Smooth muscle cell (in vitro differentiated cells): ENCODE data around the gene MYOG. TPM values are rescaled to one million over a fixed set of nuclear protein-coding genes. Genes with fewer than 3 reads are reported as not detected.

Experiments used
- DNase-seq: peaks from one replicate; lab custom pipeline; 2025; ENCODE audit not compliant: unreplicated experiment; lab: John Stamatoyannopoulos, UW
- H2AFZ ChIP-seq: fragments of 200-600 bp; sonication (generic); 2 replicates; pipeline ENCODE4 v1.6.0; 2016; ENCODE audit warnings: antibody characterized with exemption, low read depth, mild to moderate bottlenecking
- H3F3A ChIP-seq: fragments of 200-600 bp; sonication (generic); 2 replicates; pipeline ENCODE4 v1.6.0; 2017; ENCODE audit warnings: antibody characterized with exemption, low read depth
- H3K27ac ChIP-seq: fragments of 200-600 bp; sonication (generic); 2 replicates; pipeline ENCODE4 v1.5.1; 2016; ENCODE audit warnings: low read depth, mild to moderate bottlenecking
- H3K27me3 ChIP-seq: fragments of 200-600 bp; sonication (generic); 2 replicates; pipeline ENCODE4 v1.6.1; 2016; ENCODE audit warnings: low read depth, mild to moderate bottlenecking
- H3K36me3 ChIP-seq: fragments of 200-600 bp; sonication (generic); 2 replicates; pipeline ENCODE4 v1.5.1; 2016; ENCODE audit warnings: low read depth
- H3K4me1 ChIP-seq: fragments of 200-600 bp; sonication (generic); 2 replicates; pipeline ENCODE4 v1.5.1; 2016; ENCODE audit warnings: low read depth
- H3K4me2 ChIP-seq: fragments of 200-600 bp; sonication (generic); 2 replicates; pipeline ENCODE4 v1.6.0; 2016; ENCODE audit warnings: mild to moderate bottlenecking
- H3K4me3 ChIP-seq: fragments of 200-600 bp; sonication (generic); 2 replicates; pipeline ENCODE4 v1.5.1; 2016; ENCODE audit warnings: mild to moderate bottlenecking
- H3K79me2 ChIP-seq: fragments of 200-600 bp; sonication (generic); 2 replicates; pipeline ENCODE4 v1.6.0; 2016; ENCODE audit warnings: low read depth, mild to moderate bottlenecking
- H3K9ac ChIP-seq: fragments of 200-600 bp; sonication (generic); 2 replicates; pipeline ENCODE4 v1.6.0; 2016; ENCODE audit warnings: low read depth
- H3K9me3 ChIP-seq: fragments of 200-600 bp; sonication (generic); replicated peaks from 2 replicates; pipeline ENCODE4 v1.5.1; 2016; ENCODE audit warnings: low read depth
- H4K20me1 ChIP-seq: fragments of 200-600 bp; sonication (generic); 2 replicates; pipeline ENCODE4 v1.6.0; 2016; ENCODE audit warnings: low read depth
- CTCF ChIP-seq: fragments of 200-600 bp; sonication (generic); IDR thresholded peaks from 2 replicates; pipeline ENCODE4 v1.5.1; 2017; ENCODE audit warnings: borderline replicate concordance, mild to moderate bottlenecking, antibody characterized with exemption; ENCODE audit not compliant: insufficient read depth, poor library complexity, severe bottlenecking
- WGBS: methylation state at CpG from one replicate; pipeline ENCODE4 v1.1.7; 2016; ENCODE audit warnings: low lambda C conversion rate; 5-methylcytosine and 5-hydroxymethylcytosine counted together
- polyA plus RNA-seq: library from polyadenylated mRNA; unstranded; fragments of >200 nt; fragmentation: Nextera tagmentation; extraction: Ambion mirVana; gene quantifications from 2 replicates; pipeline ENCODE4 v1.2.1, GENCODE V29; 2016
- total RNA-seq: library from RNA; depleted of rRNA; stranded (reverse); fragments of >200 nt; gene quantifications from 2 replicates; pipeline ENCODE4 v1.2.3, GENCODE V29; 2014

MYOG gene
- total and polyA plus RNA-seq, 2 experiments from 2014 or later = not detected

DNA sequence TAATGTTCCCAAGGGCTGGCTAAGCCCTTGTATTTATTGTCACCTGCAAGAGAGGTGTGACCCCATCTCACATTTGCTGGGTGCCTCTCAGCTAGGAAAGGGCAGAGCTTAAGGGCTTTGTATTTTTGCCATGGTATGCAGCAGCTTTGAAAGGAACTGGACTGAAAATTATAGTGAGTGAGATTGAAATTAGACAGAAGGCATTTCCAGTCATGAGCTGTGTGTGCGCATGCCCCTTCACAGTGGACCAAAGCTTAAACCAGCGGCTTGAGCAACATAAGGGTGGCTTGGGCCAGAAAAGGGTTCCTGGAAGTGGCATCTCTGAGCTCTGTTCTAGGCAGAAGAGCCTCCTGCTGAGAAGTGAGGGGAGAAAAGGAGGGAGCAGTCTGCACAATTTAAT is 19.8 kb downstream of the MYOG start:
- Histone ChIP-seq H3F3A (no peaks in the 10 kb centered on the region), H3K9me3 (no peaks in the 10 kb centered on the region), H3K27ac (no peak overlapping the region), H4K20me1 (peaks cover 15% of the 10 kb centered on the region), H3K27me3 (no peaks in the 10 kb centered on the region), H3K36me3 (no peaks in the 10 kb centered on the region), H2AFZ (no peak overlapping the region), H3K4me2 (no peak overlapping the region), H3K79me2 (no peaks in the 10 kb centered on the region), H3K4me3 (no peak overlapping the region), H3K9ac (no peak overlapping the region), H3K4me1 (no peaks in the 10 kb centered on the region)
- no peak for TF ChIP-seq CTCF
- no peak for DNase-seq
- WGBS = 42% methylated on average over 2 of the region's 2 CpGs

GRCh38 chr1:203065191-203065590 is 20.6 kb downstream of the MYOG start:
- H3K27ac ChIP-seq = no peak overlapping the region
- H4K20me1 ChIP-seq = peaks cover 15% of the 10 kb centered on the region
- no peaks in the 10 kb centered on the region for H3K4me1 ChIP-seq
- no peaks in the 10 kb centered on the region for H3K36me3 ChIP-seq
- no peak for DNase-seq
- no peaks in the 10 kb centered on the region for H3K27me3 ChIP-seq
- H3K9me3 ChIP-seq = no peaks in the 10 kb centered on the region
- H3K4me3 ChIP-seq = no peak overlapping the region
- H3K9ac ChIP-seq = no peak overlapping the region
- H3F3A ChIP-seq = no peaks in the 10 kb centered on the region
- WGBS = 93% methylated on average over 6 of the region's 7 CpGs
- TF ChIP-seq CTCF = no peak
- H2AFZ ChIP-seq = no peak overlapping the region
- no peak overlapping the region for H3K4me2 ChIP-seq
- H3K79me2 ChIP-seq = no peaks in the 10 kb centered on the region

- no peaks in the 10 kb centered on the region for H3K4me1 ChIP-seq
- 98% methylated on average over 8 of the region's 8 CpGs for WGBS
- no peak overlapping the region for H3K9ac ChIP-seq
- no peaks in the 10 kb centered on the region for H3K9me3 ChIP-seq
- DNase-seq = no peak
- H3K4me3 ChIP-seq = no peak overlapping the region
- H3K79me2 ChIP-seq = no peaks in the 10 kb centered on the region
- no peaks in the 10 kb centered on the region for H3F3A ChIP-seq
- H3K36me3 ChIP-seq = no peaks in the 10 kb centered on the region
- TF ChIP-seq CTCF = no peak
- no peak overlapping the region for H2AFZ ChIP-seq
- H3K27ac ChIP-seq = no peak overlapping the region
- no peaks in the 10 kb centered on the region for H3K27me3 ChIP-seq
- H4K20me1 ChIP-seq = peaks cover 15% of the 10 kb centered on the region
- no peak overlapping the region for H3K4me2 ChIP-seq
These were observed 22.5 kb downstream of the MYOG start for GRCh38 chr1:203063287-203063686.

DNA sequence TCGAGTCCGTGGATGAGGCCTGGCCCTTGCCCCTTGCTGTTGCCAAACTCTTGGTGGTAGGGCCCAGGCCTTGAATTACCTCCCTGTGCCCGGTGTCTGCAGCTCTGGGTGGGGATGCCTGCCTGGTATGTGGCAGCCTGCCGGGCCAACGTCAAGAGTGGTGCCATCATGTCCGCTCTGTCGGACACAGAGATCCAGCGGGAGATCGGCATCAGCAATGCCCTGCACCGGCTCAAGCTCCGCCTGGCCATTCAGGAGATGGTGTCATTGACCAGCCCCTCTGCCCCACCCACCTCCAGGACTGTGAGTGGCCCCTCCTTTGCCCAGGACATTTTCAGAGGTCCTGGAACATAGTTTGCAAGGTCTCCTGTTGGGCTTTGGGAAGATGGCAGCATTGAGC is 25.7 kb downstream of the MYOG start:
- Histone ChIP-seq H3K27me3 (no peaks in the 10 kb centered on the region), H3K4me2 (no peak overlapping the region), H3K9me3 (no peaks in the 10 kb centered on the region), H3F3A (no peaks in the 10 kb centered on the region), H3K36me3 (no peaks in the 10 kb centered on the region), H3K4me3 (no peak overlapping the region), H3K79me2 (no peaks in the 10 kb centered on the region), H2AFZ (no peak overlapping the region), H4K20me1 (no peaks in the 10 kb centered on the region), H3K4me1 (peaks cover under 1% of the 10 kb centered on the region), H3K27ac (no peak overlapping the region), H3K9ac (no peak overlapping the region)
- 96% methylated on average over 11 of the region's 11 CpGs for WGBS
- DNase-seq = no peak
- no peak for TF ChIP-seq CTCF
